GM19397 (cell line): Measurements from ENCODE around the gene EIF2A.

Source experiments
- ATAC-seq: cut with Tn5 transposase; IDR thresholded peaks from one replicate; pipeline ENCODE4 v1.9.1; 2021; ENCODE audit warnings: mild to moderate bottlenecking, moderate library complexity; ENCODE audit not compliant: unreplicated experiment

The EIF2A gene

GRCh38 chr3:150543128-150543527 is 3.5 kb upstream of the EIF2A start:
- ATAC-seq, result no peak

- ATAC-seq, result no peak
Observed at GRCh38 chr3:150543531-150543930, 3.1 kb upstream of the EIF2A start.

- ATAC-seq, result no peak
Observed at GRCh38 chr3:150544041-150544440, 2.5 kb upstream of the EIF2A start.

- ATAC-seq, result no peak
Observed at GRCh38 chr3:150544726-150545125, 1.9 kb upstream of the EIF2A start.

GRCh38 chr3:150545419-150546225 is 965 bp upstream of the EIF2A start:
- ATAC-seq, result peak; percentile 10

GRCh38 chr3:150547045-150547741 is 606 bp downstream of the EIF2A start:
- no peak for ATAC-seq

- ATAC-seq, result no peak
Observed at GRCh38 chr3:150555859-150556436, 9.4 kb downstream of the EIF2A start.

- ATAC-seq, result no peak
Observed at GRCh38 chr3:150556792-150557191, 10.2 kb downstream of the EIF2A start.

GRCh38 chr3:150557725-150558124 is 11.1 kb downstream of the EIF2A start:
- ATAC-seq, result no peak

GRCh38 chr3:150564243-150564642 is 17.7 kb downstream of the EIF2A start:
- ATAC-seq, result no peak

GRCh38 chr3:150567328-150567727 is 20.7 kb downstream of the EIF2A start:
- no peak for ATAC-seq

- no peak for ATAC-seq
Observed at GRCh38 chr3:150577855-150578254, 31.3 kb downstream of the EIF2A start.

- no peak for ATAC-seq
Observed at GRCh38 chr3:150581174-150581573, 34.6 kb downstream of the EIF2A start.

- peak; percentile 69 for ATAC-seq
Observed at GRCh38 chr3:150582620-150583019, 36.0 kb downstream of the EIF2A start.

GRCh38 chr3:150583028-150583427 is 36.4 kb downstream of the EIF2A start:
- ATAC-seq, result no peak

- no peak for ATAC-seq
Observed at GRCh38 chr3:150588027-150588830, 41.6 kb downstream of the EIF2A start.

- no peak for ATAC-seq
Observed at GRCh38 chr3:150589759-150590158, 43.2 kb downstream of the EIF2A start.

GRCh38 chr3:150594150-150594549 is 47.6 kb downstream of the EIF2A start:
- no peak for ATAC-seq

- no peak for ATAC-seq
Observed at GRCh38 chr3:150597646-150598045, 51.1 kb downstream of the EIF2A start.

GRCh38 chr3:150599611-150600297 is 53.2 kb downstream of the EIF2A start:
- no peak for ATAC-seq
